Omental fat pad (tissue), 4 donors: ENCODE measurements around the gene AOPEP. TPM values are rescaled to one million over a fixed set of nuclear protein-coding genes. Genes with fewer than 3 reads are reported as not detected.
A peak's percentile ranks its signal among the peaks of the same experiment; 100 is the strongest.

Source experiments
- ATAC-seq: fragments of 150-250 bp; one replicate; pipeline ENCODE4 v1.9.1; 2016; ENCODE audit warnings: mild to moderate bottlenecking, moderate library complexity; ENCODE audit not compliant: low FRiP score
- DNase-seq: peaks from one replicate; pipeline ENCODE4 v3.0.0-alpha.2; 2019; ENCODE audit warnings: low spot score
- total RNA-seq, 4 donors: library from RNA; depleted of rRNA; stranded (reverse); fragments of >200 nt; gene quantifications; one replicate each; pipeline ENCODE4 v1.1.0, GENCODE V29; 2016
- TF ChIP-seq, protein P1 (sequence below), 3 donors: fragments of 450-650 bp; IDR thresholded peaks; one replicate each; pipeline ENCODE4 v1.5.1; 2016 to 2017; ENCODE audit warnings: antibody characterized with exemption in 3 of 3, mild to moderate bottlenecking in 3 of 3, moderate library complexity in 2 of 3

Gene AOPEP
- total RNA-seq, 4 donors from 2014 or later, result 45.9 to 102 (median 55.1) TPM

DNA sequence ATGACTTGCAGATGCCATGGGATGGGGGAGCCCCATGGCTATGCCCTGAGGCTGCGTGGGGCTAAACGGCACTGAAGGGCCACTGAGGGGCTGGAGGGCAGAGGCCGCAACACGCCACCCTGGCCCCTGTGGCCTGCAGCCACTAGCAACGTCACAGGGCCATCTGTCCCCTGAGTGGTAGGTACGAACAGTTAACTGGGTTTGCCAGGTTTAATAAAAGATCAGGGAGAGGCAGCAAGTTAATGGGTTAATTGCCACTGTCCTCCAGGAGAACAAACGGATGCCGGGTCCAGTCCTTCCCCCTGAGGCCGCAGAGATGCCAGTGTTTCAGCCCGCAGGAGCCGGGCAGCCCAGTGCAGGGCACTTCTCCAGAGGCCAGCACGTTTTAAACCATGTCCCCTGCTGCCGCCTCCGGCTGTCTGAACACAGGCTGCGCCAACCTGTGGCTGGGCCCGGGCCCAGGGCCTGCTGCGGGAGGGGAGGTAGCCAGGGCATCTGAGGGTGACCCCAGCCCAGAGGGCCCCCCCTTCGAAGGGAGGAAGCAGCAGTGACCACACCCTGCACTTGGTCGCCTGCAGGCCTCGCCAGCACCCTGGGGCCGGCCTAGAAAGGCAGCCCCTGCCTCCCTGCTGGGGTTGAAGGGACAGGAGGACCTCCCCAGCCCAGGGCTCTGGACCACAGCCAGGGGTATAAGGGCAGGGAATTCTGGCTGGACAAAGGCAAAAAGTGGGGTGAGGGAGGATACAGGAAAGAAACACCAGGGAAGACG is 363.7 kb downstream of the AOPEP start:
- ATAC-seq (no peak), DNase-seq (no peak)
- TF ChIP-seq, protein P1, sequence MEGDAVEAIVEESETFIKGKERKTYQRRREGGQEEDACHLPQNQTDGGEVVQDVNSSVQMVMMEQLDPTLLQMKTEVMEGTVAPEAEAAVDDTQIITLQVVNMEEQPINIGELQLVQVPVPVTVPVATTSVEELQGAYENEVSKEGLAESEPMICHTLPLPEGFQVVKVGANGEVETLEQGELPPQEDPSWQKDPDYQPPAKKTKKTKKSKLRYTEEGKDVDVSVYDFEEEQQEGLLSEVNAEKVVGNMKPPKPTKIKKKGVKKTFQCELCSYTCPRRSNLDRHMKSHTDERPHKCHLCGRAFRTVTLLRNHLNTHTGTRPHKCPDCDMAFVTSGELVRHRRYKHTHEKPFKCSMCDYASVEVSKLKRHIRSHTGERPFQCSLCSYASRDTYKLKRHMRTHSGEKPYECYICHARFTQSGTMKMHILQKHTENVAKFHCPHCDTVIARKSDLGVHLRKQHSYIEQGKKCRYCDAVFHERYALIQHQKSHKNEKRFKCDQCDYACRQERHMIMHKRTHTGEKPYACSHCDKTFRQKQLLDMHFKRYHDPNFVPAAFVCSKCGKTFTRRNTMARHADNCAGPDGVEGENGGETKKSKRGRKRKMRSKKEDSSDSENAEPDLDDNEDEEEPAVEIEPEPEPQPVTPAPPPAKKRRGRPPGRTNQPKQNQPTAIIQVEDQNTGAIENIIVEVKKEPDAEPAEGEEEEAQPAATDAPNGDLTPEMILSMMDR (IDR thresholded peaks at IDR 0.05), result no peak

DNA sequence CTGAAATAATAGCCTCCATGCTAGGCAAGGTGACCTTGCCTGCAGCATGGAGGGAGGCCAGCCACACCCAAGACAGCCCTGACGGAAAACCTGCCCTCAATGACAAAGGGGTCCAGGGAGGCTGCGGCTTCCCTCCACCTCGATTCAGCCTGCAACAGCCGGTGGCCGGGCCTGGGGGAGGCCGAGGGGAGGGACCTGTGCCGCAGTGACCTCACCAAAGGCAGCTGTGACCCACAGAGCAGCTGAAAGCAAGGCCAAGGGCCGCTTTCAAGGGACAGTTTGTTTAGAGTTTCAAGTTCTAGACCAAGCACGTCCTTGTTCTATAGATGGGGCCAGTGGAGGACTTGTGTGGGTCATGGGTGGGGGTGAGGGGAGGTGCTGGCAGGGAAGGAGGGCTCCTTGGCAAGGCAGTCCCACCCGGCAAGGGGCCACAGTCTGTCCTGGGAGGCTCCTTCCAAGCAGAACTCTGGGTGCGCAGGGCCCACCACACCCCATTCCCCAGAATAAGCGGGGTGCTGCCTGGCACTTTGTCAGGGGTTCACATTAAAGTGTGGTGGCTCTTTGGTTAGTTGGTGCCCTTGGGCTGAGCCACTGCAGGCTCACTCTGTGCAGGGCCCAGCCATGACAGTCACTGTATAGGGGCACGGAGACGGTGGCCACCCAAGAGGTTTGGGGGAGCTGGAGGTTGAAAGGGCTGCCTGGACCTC is 364.5 kb downstream of the AOPEP start:
- ATAC-seq, result no peak
- TF ChIP-seq, protein P1 (IDR thresholded peaks at IDR 0.05), result no peak
- no peak for DNase-seq

DNA sequence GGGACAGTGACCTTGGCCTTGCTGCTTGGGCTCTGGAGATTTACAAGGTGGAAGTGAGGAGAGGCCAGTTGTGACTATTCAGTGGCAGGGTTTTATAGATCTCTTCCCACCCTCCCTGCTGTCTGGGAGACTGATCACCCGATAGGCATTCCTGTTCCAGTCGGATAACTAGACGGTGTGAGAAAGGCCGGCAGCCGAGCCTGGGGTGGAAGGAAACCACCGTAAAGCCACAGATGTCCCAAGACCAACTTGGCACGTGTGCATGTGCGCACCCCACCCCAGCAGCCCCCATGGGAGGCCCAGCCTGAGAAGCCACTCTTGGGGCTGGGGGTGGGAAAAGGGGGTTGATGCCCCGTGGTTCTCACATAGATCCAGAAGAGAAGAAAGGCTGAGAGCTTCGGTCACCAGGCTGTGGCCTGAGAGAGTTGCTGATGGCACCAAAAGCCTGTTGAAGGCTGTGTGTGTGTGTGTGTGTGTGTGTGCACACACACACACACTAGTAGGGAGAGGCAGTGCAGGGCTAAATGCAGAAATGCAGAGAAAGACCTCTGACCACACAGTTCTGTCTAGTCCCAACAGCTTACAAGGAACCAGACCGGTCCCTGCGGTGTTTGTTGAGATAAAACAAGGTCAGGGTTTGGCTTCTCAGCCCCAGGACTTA is 365.2 kb downstream of the AOPEP start:
- no peak for DNase-seq
- ATAC-seq, result peak; percentile 7
- TF ChIP-seq, protein P1 (IDR thresholded peaks at IDR 0.05), result no peak

DNA sequence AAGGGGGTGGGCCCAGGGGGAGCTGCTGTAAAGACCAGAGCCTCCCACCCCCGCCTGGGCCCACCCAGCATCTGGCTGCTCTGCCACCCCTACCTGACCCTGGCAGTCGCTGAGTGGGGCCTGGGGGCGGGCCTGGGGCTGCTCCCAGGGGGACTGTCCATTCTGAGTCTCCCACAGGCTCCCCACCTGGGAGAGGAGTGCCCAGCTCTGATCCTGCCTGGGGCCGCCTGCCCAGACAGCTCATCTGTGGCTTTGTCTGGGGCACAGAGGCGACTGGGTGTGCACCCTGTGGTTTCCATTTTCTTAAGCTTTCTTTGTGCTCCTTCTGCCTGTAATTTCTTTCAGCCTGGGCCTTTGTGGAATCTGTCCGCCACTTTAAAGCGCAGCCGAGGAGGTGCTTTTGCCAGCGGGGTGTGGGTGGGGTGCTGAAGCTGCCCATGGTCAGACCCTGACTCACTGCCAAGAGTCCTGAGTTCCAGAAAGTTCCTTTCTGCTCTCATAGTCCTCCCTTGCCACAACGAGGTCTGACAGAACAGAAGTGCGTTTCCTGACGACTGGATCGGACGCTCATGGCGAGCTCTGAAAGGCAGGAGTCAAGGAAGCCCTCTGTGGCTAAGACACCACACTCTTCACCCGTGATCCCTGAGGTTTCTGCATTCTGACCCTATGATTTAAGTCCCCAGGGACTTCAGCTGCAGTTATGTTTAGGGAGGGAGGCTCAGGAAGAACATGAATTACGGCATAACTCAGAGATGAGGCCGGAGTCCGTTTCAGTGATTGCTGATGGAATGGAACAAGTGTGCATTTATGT is 366.0 kb downstream of the AOPEP start:
- TF ChIP-seq, protein P1 (IDR thresholded peaks at IDR 0.05), result no peak
- peak; percentile 24 for ATAC-seq
- DNase-seq, result no peak

DNA sequence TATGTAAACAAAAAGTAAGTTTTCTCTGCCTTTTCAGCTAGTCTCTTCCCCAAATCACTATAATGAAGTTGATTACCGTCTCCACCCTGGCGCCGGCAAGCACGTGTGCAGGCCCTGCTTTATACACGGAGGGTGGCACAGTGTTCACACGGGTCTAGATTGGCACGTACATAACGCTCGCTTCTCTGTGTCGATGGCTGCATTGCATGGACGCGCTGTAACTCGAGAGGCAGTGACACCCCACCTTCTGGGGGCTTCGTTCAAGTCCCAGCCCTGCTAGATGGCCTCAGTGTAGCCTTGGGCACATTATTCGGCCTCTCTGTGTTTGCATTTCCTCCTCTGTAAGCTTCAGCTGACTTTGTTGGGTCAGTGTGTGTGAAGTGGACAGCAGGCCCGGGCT is 367.1 kb downstream of the AOPEP start:
- TF ChIP-seq, protein P1 (IDR thresholded peaks at IDR 0.05), result no peak
- ATAC-seq, result no peak
- no peak for DNase-seq

DNA sequence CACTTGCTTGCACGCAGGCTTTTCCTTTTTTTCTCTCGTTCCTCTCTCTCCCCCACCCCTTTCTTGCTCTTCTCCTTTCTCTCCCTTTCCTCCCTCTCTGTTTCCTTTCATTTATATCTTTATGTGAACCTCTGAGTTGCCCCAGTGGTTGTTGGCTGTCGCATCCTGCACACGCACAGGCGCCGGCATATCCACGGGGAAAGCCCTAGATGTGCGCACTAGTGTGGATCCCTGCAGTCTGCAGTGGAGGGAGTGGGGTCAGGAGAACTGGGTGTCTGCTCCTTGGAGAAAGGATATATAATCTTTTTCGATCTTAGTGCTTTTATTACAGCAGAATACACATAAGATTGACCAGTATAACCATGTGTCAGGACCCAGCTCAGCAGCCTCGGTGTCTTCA is 367.5 kb downstream of the AOPEP start:
- no peak for ATAC-seq
- TF ChIP-seq, protein P1 (IDR thresholded peaks at IDR 0.05), result no peak
- DNase-seq, result no peak
